Muscle of leg (tissue), 11 donors: ENCODE measurements around the gene PER2. TPM values are rescaled to one million over a fixed set of nuclear protein-coding genes. Genes with fewer than 3 reads are reported as not detected.
A peak's percentile ranks its signal among the peaks of the same experiment; 100 is the strongest.

Experiments used
- DNase-seq: peaks from one replicate; pipeline ENCODE4 v3.0.0; 2013
- H3K27ac ChIP-seq: one replicate; pipeline ENCODE4 v1.5.1; 2013; ENCODE audit warnings: mild to moderate bottlenecking, low read length, control low read depth
- H3K27me3 ChIP-seq: one replicate; pipeline ENCODE4 v1.6.1; 2013; ENCODE audit warnings: low read length; ENCODE audit not compliant: control insufficient read depth, insufficient read depth
- H3K36me3 ChIP-seq: one replicate; pipeline ENCODE4 v1.6.1; 2013; ENCODE audit warnings: low read length; ENCODE audit not compliant: control insufficient read depth, insufficient read depth
- H3K4me1 ChIP-seq: one replicate; pipeline ENCODE4 v1.6.1; 2013; ENCODE audit warnings: low read length; ENCODE audit not compliant: control insufficient read depth, insufficient read depth
- H3K4me3 ChIP-seq: one replicate; pipeline ENCODE4 v1.5.1; 2013; ENCODE audit warnings: low read length, control low read depth
- H3K9me3 ChIP-seq: replicated peaks from 2 replicates; pipeline ENCODE4 v1.6.1; 2013; ENCODE audit warnings: low read depth, low read length; ENCODE audit not compliant: control insufficient read depth
- WGBS: methylation state at CpG from one replicate; pipeline ENCODE4 v1.1.5; 2013; ENCODE audit warnings: missing lambda C conversion rate; ENCODE audit not compliant: insufficient coverage; 5-methylcytosine and 5-hydroxymethylcytosine counted together
- polyA plus RNA-seq, 8 donors: library from polyadenylated mRNA; unstranded; fragments of 120-200 nt; gene quantifications; one replicate each; pipeline versions ENCODE4 v1.2.1 to v1.2.3, GENCODE V29; 2013; ENCODE audit warnings: inconsistent platforms in 1 of 8, low replicate concordance in 1 of 8; ENCODE audit not compliant: insufficient read length in 8 of 8, insufficient read depth in 1 of 8
- total RNA-seq: library from RNA; stranded (reverse); fragments of 120-200 nt; gene quantifications from one replicate; pipeline ENCODE4 v1.2.4, GENCODE V29; 2013

The PER2 gene
- total and polyA plus RNA-seq, 9 donors: 2.8 to 6.5 (median 4.2) TPM

- DNase-seq: no peak
- Histone ChIP-seq H3K4me3 (no peak overlapping the region), H3K27ac (no peak overlapping the region), H3K36me3 (no peaks in the 10 kb centered on the region), H3K27me3 (no peaks in the 10 kb centered on the region), H3K4me1 (peaks cover 19% of the 10 kb centered on the region), H3K9me3 (no peaks in the 10 kb centered on the region)
- WGBS: 43% methylated on average over 6 of the region's 10 CpGs
Measured at GRCh38 chr2:238220274-238220891, 68.0 kb downstream of the PER2 start.

GRCh38 chr2:238216651-238217184 is 71.7 kb downstream of the PER2 start:
- no peaks in the 10 kb centered on the region for H3K27me3 ChIP-seq
- H3K27ac ChIP-seq: peak overlapping the region; percentile 59
- DNase-seq: peak; percentile 80
- no peaks in the 10 kb centered on the region for H3K36me3 ChIP-seq
- H3K9me3 ChIP-seq: no peaks in the 10 kb centered on the region
- peaks cover 19% of the 10 kb centered on the region for H3K4me1 ChIP-seq
- no peak overlapping the region for H3K4me3 ChIP-seq
- WGBS: 86% methylated on average over 2 of the region's 2 CpGs

GRCh38 chr2:238207006-238207405 is 81.4 kb downstream of the PER2 start:
- H3K27ac ChIP-seq: no peak overlapping the region
- WGBS: 91% methylated on average over 7 of the region's 7 CpGs

GRCh38 chr2:238203973-238204683 is 84.3 kb downstream of the PER2 start:
- WGBS: 49% methylated on average over 11 of the region's 18 CpGs

More at GRCh38 chr2:238207006-238207405, 81.4 kb downstream of the PER2 start:
- no peaks in the 10 kb centered on the region for H3K36me3 ChIP-seq
- peaks cover 11% of the 10 kb centered on the region for H3K4me1 ChIP-seq
- no peaks in the 10 kb centered on the region for H3K9me3 ChIP-seq
- peaks cover 3% of the 10 kb centered on the region for H3K27me3 ChIP-seq
- DNase-seq: no peak
- no peak overlapping the region for H3K4me3 ChIP-seq

GRCh38 chr2:238203094-238203972 is 85.1 kb downstream of the PER2 start, which contains the start of gene ILKAP:
Gene ILKAP (minus strand): TSS chr2:238203695. CDS start chr2:238203553, 142 bp downstream.
- no peaks in the 10 kb centered on the region for H3K27me3 ChIP-seq
- H3K9me3 ChIP-seq: no peaks in the 10 kb centered on the region
- H3K4me1 ChIP-seq: peaks cover 22% of the 10 kb centered on the region
- WGBS: under 1% methylated on average over 121 of the region's 126 CpGs
- peaks cover 5% of the 10 kb centered on the region for H3K36me3 ChIP-seq
- peak within 1 kb of the TSS; percentile 88 for H3K27ac ChIP-seq
- peak; percentile 93 for DNase-seq
- peak within 1 kb of the TSS; percentile 57 for H3K4me3 ChIP-seq

More at GRCh38 chr2:238203973-238204683, 84.3 kb downstream of the PER2 start:
- Histone ChIP-seq H3K4me3 (peak overlapping the region; percentile 50), H3K9me3 (no peaks in the 10 kb centered on the region), H3K27ac (peak overlapping the region; percentile 88), H3K27me3 (no peaks in the 10 kb centered on the region), H3K36me3 (peaks cover 5% of the 10 kb centered on the region), H3K4me1 (peaks cover 22% of the 10 kb centered on the region)
- DNase-seq: no peak

GRCh38 chr2:238202326-238203093 is 85.9 kb downstream of the PER2 start:
- H3K27me3 ChIP-seq: no peaks in the 10 kb centered on the region
- peaks cover 22% of the 10 kb centered on the region for H3K4me1 ChIP-seq
- H3K4me3 ChIP-seq: peak overlapping the region; percentile 57
- H3K27ac ChIP-seq: peak overlapping the region; percentile 37
- peak; percentile 37 for DNase-seq
- no peaks in the 10 kb centered on the region for H3K9me3 ChIP-seq
- peaks cover 5% of the 10 kb centered on the region for H3K36me3 ChIP-seq
- 4% methylated on average over 19 of the region's 27 CpGs for WGBS

Other genes starting within 250 kb of the PER2 start
- 8.2 TPM for gene SCLY, start 227.6 kb downstream of the PER2 start, total RNA-seq
- gene SCLY, start 227.6 kb downstream of the PER2 start, polyA plus RNA-seq: 10 to 100 TPM in 4 of 8 donors, 1 to 10 TPM in 4; 5.3 to 11.6 (median 10.0) TPM
- gene ESPNL, start 188.3 kb downstream of the PER2 start, total RNA-seq: 2.9 TPM
- gene ESPNL, start 188.3 kb downstream of the PER2 start, polyA plus RNA-seq: 1 to 10 TPM in 5 of 8 donors, under 1 TPM in 3; 0.75 to 3.6 (median 1.5) TPM
- gene KLHL30, start 149.9 kb downstream of the PER2 start, total RNA-seq: 16.2 TPM
- gene KLHL30, start 149.9 kb downstream of the PER2 start, polyA plus RNA-seq: 10 to 100 TPM in 7 of 8 donors, 1 to 10 TPM in 1; 9.9 to 18.4 (median 13.3) TPM
- 6.1 TPM for gene ERFE, start 129.6 kb downstream of the PER2 start, total RNA-seq
- gene ERFE, start 129.6 kb downstream of the PER2 start, polyA plus RNA-seq: 10 to 100 TPM in 4 of 8 donors, 1 to 10 TPM in 4; 6.4 to 25.0 (median 10.7) TPM
- 19.4 TPM for gene ILKAP, start 84.9 kb downstream of the PER2 start, total RNA-seq
- 10 to 100 TPM; 30.9 to 43.8 (median 35.0) TPM for gene ILKAP, start 84.9 kb downstream of the PER2 start, polyA plus RNA-seq
- 17.1 TPM for gene HES6, start 48.6 kb downstream of the PER2 start, total RNA-seq
- 10 to 100 TPM; 17.6 to 25.9 (median 22.0) TPM for gene HES6, start 48.6 kb downstream of the PER2 start, polyA plus RNA-seq
- gene TRAF3IP1, start 31.9 kb upstream of the PER2 start, total RNA-seq: 4.4 TPM
- 10 to 100 TPM in 1 of 8 donors, 1 to 10 TPM in 7; 7.4 to 11.5 (median 8.4) TPM for gene TRAF3IP1, start 31.9 kb upstream of the PER2 start, polyA plus RNA-seq
- gene ASB1, start 138.3 kb upstream of the PER2 start, total RNA-seq: 39.1 TPM
- 10 to 100 TPM; 40.6 to 48.4 (median 43.4) TPM for gene ASB1, start 138.3 kb upstream of the PER2 start, polyA plus RNA-seq